Liver (tissue), 9 donors: ENCODE data around the gene DES. TPM values are rescaled to one million over a fixed set of nuclear protein-coding genes. Genes with fewer than 3 reads are reported as not detected.

ENCODE experiments used
- DNase-seq: peaks from one replicate; pipeline ENCODE4 v3.0.0-alpha.2; 2017; ENCODE audit warnings: low spot score
- H3K27ac ChIP-seq, 2 donors: one replicate each; pipeline ENCODE4 v1.7.0; 2013; ENCODE audit warnings: inconsistent platforms in 2 of 2, low read length in 2 of 2, control low read depth in 1 of 2, low read depth in 1 of 2, mild to moderate bottlenecking in 1 of 2
- H3K27me3 ChIP-seq, 4 donors: one replicate each; pipeline versions ENCODE4 v1.6.1 to v1.7.0; 2013; ENCODE audit warnings: low read length in 3 of 4, inconsistent platforms in 1 of 4, mild to moderate bottlenecking in 1 of 4, moderate library complexity in 1 of 4; ENCODE audit not compliant: control insufficient read depth in 4 of 4, insufficient read depth in 4 of 4
- H3K36me3 ChIP-seq, 4 donors: one replicate each; pipeline versions ENCODE4 v1.6.1 to v1.7.0; 2013; ENCODE audit warnings: low read length in 3 of 4, mild to moderate bottlenecking in 3 of 4, low read depth in 1 of 4, moderate library complexity in 1 of 4; ENCODE audit not compliant: control insufficient read depth in 4 of 4, insufficient read depth in 3 of 4
- H3K4me1 ChIP-seq, 4 donors: one replicate each; pipeline versions ENCODE4 v1.6.1 to v1.7.0; 2013; ENCODE audit warnings: low read length in 3 of 4, mild to moderate bottlenecking in 3 of 4, moderate library complexity in 1 of 4; ENCODE audit not compliant: control insufficient read depth in 4 of 4, insufficient read depth in 4 of 4
- H3K4me3 ChIP-seq, 3 donors: one replicate each; pipeline versions ENCODE4 v1.6.1 to v1.7.0; 2013; ENCODE audit warnings: low read length in 3 of 3, control low read depth in 1 of 3, low read depth in 1 of 3, mild to moderate bottlenecking in 1 of 3
- H3K9ac ChIP-seq, 2 donors: one replicate each; pipeline ENCODE4 v1.7.0; 2013; ENCODE audit warnings: low read length in 2 of 2, mild to moderate bottlenecking in 2 of 2, moderate library complexity in 2 of 2, control low read depth in 1 of 2, low read depth in 1 of 2
- H3K9me3 ChIP-seq, 4 donors: one replicate each; pipeline versions ENCODE4 v1.6.1 to v1.7.0; 2013; ENCODE audit warnings: low read length in 3 of 4; ENCODE audit not compliant: control insufficient read depth in 4 of 4
- ATF3 ChIP-seq: IDR thresholded peaks from 2 replicates; pipeline ENCODE4 v1.6.1; 2016; ENCODE audit warnings: antibody characterized with exemption
- CTCF ChIP-seq: fragments of 150-350 bp; IDR thresholded peaks from 2 replicates; pipeline ENCODE4 v1.5.1; 2017; ENCODE audit warnings: improper control_type of control experiment, low read depth, low read length; ENCODE audit not compliant: missing input control
- EGR1 ChIP-seq, 2 donors: IDR thresholded peaks; 2 replicates each; pipeline ENCODE4 v1.6.1; 2016 to 2018; ENCODE audit warnings: antibody characterized with exemption in 2 of 2, low read depth in 2 of 2
- FOXA1 ChIP-seq: IDR thresholded peaks from 2 replicates; pipeline ENCODE4 v1.6.1; 2016; ENCODE audit warnings: antibody characterized with exemption
- FOXA2 ChIP-seq: IDR thresholded peaks from 2 replicates; pipeline ENCODE4 v1.6.1; 2016; ENCODE audit warnings: antibody characterized with exemption
- GABPA ChIP-seq, 2 donors: IDR thresholded peaks in 1 of 2; conservative IDR thresholded peaks in 1 of 2; 2 replicates each; pipeline ENCODE4 v1.6.1; 2016; ENCODE audit warnings: antibody characterized with exemption in 2 of 2, mild to moderate bottlenecking in 1 of 2, moderate library complexity in 1 of 2
- HNF4A ChIP-seq, 2 donors: conservative IDR thresholded peaks; 2 replicates each; pipeline ENCODE4 v1.6.1; 2016; ENCODE audit warnings: antibody characterized with exemption in 2 of 2, mild to moderate bottlenecking in 2 of 2
- HNF4G ChIP-seq: IDR thresholded peaks from 2 replicates; pipeline ENCODE4 v1.6.1; 2016; ENCODE audit warnings: antibody characterized with exemption
- JUND ChIP-seq, 2 donors: IDR thresholded peaks; 2 replicates each; pipeline ENCODE4 v1.6.1; 2016; ENCODE audit warnings: antibody characterized with exemption in 2 of 2
- NR2F2 ChIP-seq: IDR thresholded peaks from 2 replicates; pipeline ENCODE4 v1.6.1; 2016; ENCODE audit warnings: antibody characterized with exemption
- RAD21 ChIP-seq, 2 donors: IDR thresholded peaks; 2 replicates each; pipeline ENCODE4 v1.6.1; 2016; ENCODE audit warnings: antibody characterized with exemption in 2 of 2, mild to moderate bottlenecking in 2 of 2
- RXRA ChIP-seq, 2 donors: IDR thresholded peaks; 2 replicates each; pipeline ENCODE4 v1.6.1; 2017 to 2018; ENCODE audit warnings: antibody characterized with exemption in 2 of 2, mild to moderate bottlenecking in 1 of 2
- SP1 ChIP-seq: IDR thresholded peaks from 2 replicates; pipeline ENCODE4 v1.6.1; 2018; ENCODE audit warnings: antibody characterized with exemption, mild to moderate bottlenecking
- TAF1 ChIP-seq: conservative IDR thresholded peaks from 2 replicates; pipeline ENCODE4 v1.6.1; 2016; ENCODE audit warnings: antibody characterized with exemption, mild to moderate bottlenecking
- YY1 ChIP-seq: IDR thresholded peaks from 2 replicates; pipeline ENCODE4 v1.6.1; 2016; ENCODE audit warnings: antibody characterized with exemption, mild to moderate bottlenecking
- whole genome bisulfite sequencing: extraction: QIAGEN DNeasy Blood & Tissue Kit; methylation state at CpG from one replicate; pipeline ENCODE4 v1.1.7; 2013; 5-methylcytosine and 5-hydroxymethylcytosine counted together
- polyA plus RNA-seq, 2 donors: library from polyadenylated mRNA; stranded (reverse) in 1 of 2; unstranded in 1 of 2; fragments of 200-250 nt in 1 of 2; fragments of >200 nt in 1 of 2; fragmentation: Nextera tagmentation in 1 of 2; extraction: Ambion mirVana in 1 of 2; gene quantifications; one replicate each; pipeline versions ENCODE4 v1.2.1 to v1.2.3, GENCODE V29; 2013 to 2015
- total RNA-seq, 2 donors: library from RNA; depleted of rRNA; stranded (reverse); fragments of >200 nt; gene quantifications; one replicate each; pipeline ENCODE4 v1.2.3, GENCODE V29; 2014
- TF ChIP-seq, protein P1 (sequence below): IDR thresholded peaks from 2 replicates; pipeline ENCODE4 v1.6.1; 2016; ENCODE audit warnings: antibody characterized with exemption
- TF ChIP-seq, protein P2 (sequence below): IDR thresholded peaks from 2 replicates; pipeline ENCODE4 v1.6.1; 2016; ENCODE audit warnings: antibody characterized with exemption, mild to moderate bottlenecking
- TF ChIP-seq, protein P3 (sequence below): IDR thresholded peaks from 2 replicates; pipeline ENCODE4 v1.6.1; 2016; ENCODE audit warnings: antibody characterized with exemption
- donor health status: healthy.
- donor health status: healthy.
- donor health status: healthy.
- donor health status: healthy.
- donor health status: healthy.

Gene DES
- total and polyA plus RNA-seq, 4 donors: 0.15 to 50.0 (median 3.2) TPM

GRCh38 chr2:219398721-219399363 is 19.3 kb upstream of the DES start:
- Histone ChIP-seq H3K9me3 (no peaks in the 10 kb centered on the region), H3K27me3 (no peaks in the 10 kb centered on the region), H3K4me1 (peaks cover 0 to 12% (median 10%) of the 10 kb centered on the region in 4 donors), H3K9ac (peak overlapping the region; percentile 47 to 74), H3K27ac (peak overlapping the region; percentile 55 to 57), H3K36me3 (no peaks in the 10 kb centered on the region), H3K4me3 (no peak overlapping the region)
- DNase-seq: no peak
- 17% methylated on average over 5 of the region's 5 CpGs for WGBS
- TF ChIP-seq FOXA2 (peak; percentile 91), NR2F2 (no peak), YY1 (peak; percentile 57), JUND (IDR thresholded peaks at IDR 0.05) (peak in 1 of 2 donors; percentile 10), ATF3 (no peak), EGR1 (IDR thresholded peaks at IDR 0.05; ENCODE audit: low read depth in 2 of 2) (no peak), HNF4G (no peak), FOXA1 (peak; percentile 87), TAF1 (no peak), GABPA (IDR thresholded peaks at IDR 0.05 in 1 of 2, conservative IDR thresholded peaks at IDR 0.05 in 1 of 2) (no peak), RAD21 (IDR thresholded peaks at IDR 0.05) (no peak), CTCF (no peak), RXRA (IDR thresholded peaks at IDR 0.05) (peak in 1 of 2 donors; percentile 48), HNF4A (conservative IDR thresholded peaks at IDR 0.05) (peak; percentile 12 to 32), SP1 (peak; percentile 50)
- TF ChIP-seq, protein P1, sequence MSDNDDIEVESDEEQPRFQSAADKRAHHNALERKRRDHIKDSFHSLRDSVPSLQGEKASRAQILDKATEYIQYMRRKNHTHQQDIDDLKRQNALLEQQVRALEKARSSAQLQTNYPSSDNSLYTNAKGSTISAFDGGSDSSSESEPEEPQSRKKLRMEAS: no peak
- TF ChIP-seq, protein P2, sequence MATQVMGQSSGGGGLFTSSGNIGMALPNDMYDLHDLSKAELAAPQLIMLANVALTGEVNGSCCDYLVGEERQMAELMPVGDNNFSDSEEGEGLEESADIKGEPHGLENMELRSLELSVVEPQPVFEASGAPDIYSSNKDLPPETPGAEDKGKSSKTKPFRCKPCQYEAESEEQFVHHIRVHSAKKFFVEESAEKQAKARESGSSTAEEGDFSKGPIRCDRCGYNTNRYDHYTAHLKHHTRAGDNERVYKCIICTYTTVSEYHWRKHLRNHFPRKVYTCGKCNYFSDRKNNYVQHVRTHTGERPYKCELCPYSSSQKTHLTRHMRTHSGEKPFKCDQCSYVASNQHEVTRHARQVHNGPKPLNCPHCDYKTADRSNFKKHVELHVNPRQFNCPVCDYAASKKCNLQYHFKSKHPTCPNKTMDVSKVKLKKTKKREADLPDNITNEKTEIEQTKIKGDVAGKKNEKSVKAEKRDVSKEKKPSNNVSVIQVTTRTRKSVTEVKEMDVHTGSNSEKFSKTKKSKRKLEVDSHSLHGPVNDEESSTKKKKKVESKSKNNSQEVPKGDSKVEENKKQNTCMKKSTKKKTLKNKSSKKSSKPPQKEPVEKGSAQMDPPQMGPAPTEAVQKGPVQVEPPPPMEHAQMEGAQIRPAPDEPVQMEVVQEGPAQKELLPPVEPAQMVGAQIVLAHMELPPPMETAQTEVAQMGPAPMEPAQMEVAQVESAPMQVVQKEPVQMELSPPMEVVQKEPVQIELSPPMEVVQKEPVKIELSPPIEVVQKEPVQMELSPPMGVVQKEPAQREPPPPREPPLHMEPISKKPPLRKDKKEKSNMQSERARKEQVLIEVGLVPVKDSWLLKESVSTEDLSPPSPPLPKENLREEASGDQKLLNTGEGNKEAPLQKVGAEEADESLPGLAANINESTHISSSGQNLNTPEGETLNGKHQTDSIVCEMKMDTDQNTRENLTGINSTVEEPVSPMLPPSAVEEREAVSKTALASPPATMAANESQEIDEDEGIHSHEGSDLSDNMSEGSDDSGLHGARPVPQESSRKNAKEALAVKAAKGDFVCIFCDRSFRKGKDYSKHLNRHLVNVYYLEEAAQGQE: peak; percentile 16
- TF ChIP-seq, protein P3, sequence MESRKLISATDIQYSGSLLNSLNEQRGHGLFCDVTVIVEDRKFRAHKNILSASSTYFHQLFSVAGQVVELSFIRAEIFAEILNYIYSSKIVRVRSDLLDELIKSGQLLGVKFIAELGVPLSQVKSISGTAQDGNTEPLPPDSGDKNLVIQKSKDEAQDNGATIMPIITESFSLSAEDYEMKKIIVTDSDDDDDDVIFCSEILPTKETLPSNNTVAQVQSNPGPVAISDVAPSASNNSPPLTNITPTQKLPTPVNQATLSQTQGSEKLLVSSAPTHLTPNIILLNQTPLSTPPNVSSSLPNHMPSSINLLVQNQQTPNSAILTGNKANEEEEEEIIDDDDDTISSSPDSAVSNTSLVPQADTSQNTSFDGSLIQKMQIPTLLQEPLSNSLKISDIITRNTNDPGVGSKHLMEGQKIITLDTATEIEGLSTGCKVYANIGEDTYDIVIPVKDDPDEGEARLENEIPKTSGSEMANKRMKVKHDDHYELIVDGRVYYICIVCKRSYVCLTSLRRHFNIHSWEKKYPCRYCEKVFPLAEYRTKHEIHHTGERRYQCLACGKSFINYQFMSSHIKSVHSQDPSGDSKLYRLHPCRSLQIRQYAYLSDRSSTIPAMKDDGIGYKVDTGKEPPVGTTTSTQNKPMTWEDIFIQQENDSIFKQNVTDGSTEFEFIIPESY: no peak
